HEK293T (cell line): ENCODE measurements around the gene RAB11FIP4.

Experiments
- ARNT ChIP-seq: fragments of 450-650 bp; IDR thresholded peaks from 2 replicates; pipeline ENCODE4 v1.6.1; 2017; ENCODE audit warnings: mild to moderate bottlenecking
- BHLHE40 ChIP-seq: fragments of 450-650 bp; IDR thresholded peaks from 2 replicates; pipeline ENCODE4 v1.6.1; 2016; ENCODE audit warnings: mild to moderate bottlenecking, moderate library complexity, borderline replicate concordance
- ELF4 ChIP-seq: fragments of 450-650 bp; IDR thresholded peaks from 2 replicates; pipeline ENCODE4 v1.6.1; 2017; ENCODE audit warnings: antibody characterized with exemption
- FOXA1 ChIP-seq: fragments of 450-650 bp; IDR thresholded peaks from 2 replicates; pipeline ENCODE4 v1.6.1; 2016; ENCODE audit warnings: mild to moderate bottlenecking
- FOXM1 ChIP-seq: fragments of 450-650 bp; IDR thresholded peaks from 2 replicates; pipeline ENCODE4 v1.6.1; 2017; ENCODE audit warnings: mild to moderate bottlenecking, borderline replicate concordance
- HDGF ChIP-seq: fragments of 450-650 bp; IDR thresholded peaks from 2 replicates; pipeline ENCODE4 v1.6.1; 2017; ENCODE audit warnings: antibody characterized with exemption, borderline replicate concordance
- L3MBTL2 ChIP-seq: fragments of 450-650 bp; conservative IDR thresholded peaks from 2 replicates; pipeline ENCODE4 v1.6.1; 2016; ENCODE audit warnings: mild to moderate bottlenecking
- LEF1 ChIP-seq: fragments of 450-650 bp; IDR thresholded peaks from 2 replicates; pipeline ENCODE4 v1.6.1; 2017; ENCODE audit warnings: mild to moderate bottlenecking, borderline replicate concordance
- NFRKB ChIP-seq: fragments of 450-650 bp; IDR thresholded peaks from 2 replicates; pipeline ENCODE4 v1.6.1; 2016; ENCODE audit warnings: mild to moderate bottlenecking, moderate library complexity
- SP1 ChIP-seq: fragments of 450-650 bp; IDR thresholded peaks from 2 replicates; pipeline ENCODE4 v1.6.1; 2017
- SUZ12 ChIP-seq: fragments of 450-650 bp; IDR thresholded peaks from 2 replicates; pipeline ENCODE4 v1.6.1; 2016; ENCODE audit warnings: mild to moderate bottlenecking
- TARDBP ChIP-seq: fragments of 450-650 bp; IDR thresholded peaks from 2 replicates; pipeline ENCODE4 v1.6.1; 2016
- ZNF384 ChIP-seq: fragments of 450-650 bp; IDR thresholded peaks from 2 replicates; pipeline ENCODE4 v1.6.1; 2016

GRCh38 chr17:31584438-31585279 lies 193.2 kb downstream of the RAB11FIP4 start:
- no peak for TF ChIP-seq ELF4
- no peak for TF ChIP-seq TARDBP
- no peak for TF ChIP-seq L3MBTL2
- no peak for TF ChIP-seq SUZ12
- TF ChIP-seq FOXM1: no peak
- no peak for TF ChIP-seq SP1
- TF ChIP-seq NFRKB: no peak
- TF ChIP-seq ZNF384: no peak
- TF ChIP-seq LEF1: no peak
- no peak for TF ChIP-seq HDGF
- TF ChIP-seq FOXA1: no peak
- no peak for TF ChIP-seq ARNT
- TF ChIP-seq BHLHE40: no peak
